Measurements from ENCODE around the gene PRKCG.

DNA sequence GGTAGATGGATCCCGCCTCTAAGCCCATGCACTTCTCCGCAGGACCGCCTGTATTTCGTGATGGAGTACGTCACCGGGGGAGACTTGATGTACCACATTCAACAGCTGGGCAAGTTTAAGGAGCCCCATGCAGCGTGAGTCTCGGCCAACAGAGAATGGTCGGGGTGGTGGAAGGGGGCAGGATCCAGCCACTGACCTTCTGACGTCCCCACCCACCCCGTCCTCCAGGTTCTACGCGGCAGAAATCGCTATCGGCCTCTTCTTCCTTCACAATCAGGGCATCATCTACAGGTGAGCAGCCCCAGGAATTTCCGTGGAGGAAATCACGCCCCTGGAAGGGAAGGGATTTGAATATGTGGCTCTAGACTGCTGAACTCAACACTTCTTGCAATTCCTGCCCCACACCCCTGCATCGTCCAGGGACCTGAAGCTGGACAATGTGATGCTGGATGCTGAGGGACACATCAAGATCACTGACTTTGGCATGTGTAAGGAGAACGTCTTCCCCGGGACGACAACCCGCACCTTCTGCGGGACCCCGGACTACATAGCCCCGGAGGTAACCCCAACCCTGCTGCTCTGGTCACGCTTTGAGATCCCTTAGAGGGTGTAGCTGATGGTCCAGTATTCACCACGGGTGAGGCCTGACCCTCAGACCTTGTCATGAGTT is 18.3 kb downstream of the PRKCG start:
- TF ChIP-seq, protein P1, sequence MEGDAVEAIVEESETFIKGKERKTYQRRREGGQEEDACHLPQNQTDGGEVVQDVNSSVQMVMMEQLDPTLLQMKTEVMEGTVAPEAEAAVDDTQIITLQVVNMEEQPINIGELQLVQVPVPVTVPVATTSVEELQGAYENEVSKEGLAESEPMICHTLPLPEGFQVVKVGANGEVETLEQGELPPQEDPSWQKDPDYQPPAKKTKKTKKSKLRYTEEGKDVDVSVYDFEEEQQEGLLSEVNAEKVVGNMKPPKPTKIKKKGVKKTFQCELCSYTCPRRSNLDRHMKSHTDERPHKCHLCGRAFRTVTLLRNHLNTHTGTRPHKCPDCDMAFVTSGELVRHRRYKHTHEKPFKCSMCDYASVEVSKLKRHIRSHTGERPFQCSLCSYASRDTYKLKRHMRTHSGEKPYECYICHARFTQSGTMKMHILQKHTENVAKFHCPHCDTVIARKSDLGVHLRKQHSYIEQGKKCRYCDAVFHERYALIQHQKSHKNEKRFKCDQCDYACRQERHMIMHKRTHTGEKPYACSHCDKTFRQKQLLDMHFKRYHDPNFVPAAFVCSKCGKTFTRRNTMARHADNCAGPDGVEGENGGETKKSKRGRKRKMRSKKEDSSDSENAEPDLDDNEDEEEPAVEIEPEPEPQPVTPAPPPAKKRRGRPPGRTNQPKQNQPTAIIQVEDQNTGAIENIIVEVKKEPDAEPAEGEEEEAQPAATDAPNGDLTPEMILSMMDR (IDR thresholded peaks at IDR 0.05 in 4 of 5, conservative IDR thresholded peaks at IDR 0.05 in 1 of 5), result no peak
- no peak for TF ChIP-seq POLR2A (IDR thresholded peaks at IDR 0.05)
